ENCODE results near the gene RASGRF2.

Gene RASGRF2

GRCh38 chr5:81134566-81134965 is 174.4 kb downstream of the RASGRF2 start:
- no peak for DNase-seq (ENCODE audit: low read depth)

GRCh38 chr5:81136557-81136956 is 176.4 kb downstream of the RASGRF2 start:
- DNase-seq (ENCODE audit: low read depth), result no peak

GRCh38 chr5:81137833-81138232 is 177.7 kb downstream of the RASGRF2 start:
- no peak for DNase-seq (ENCODE audit: low read depth)

- no peak for DNase-seq (ENCODE audit: low read depth)
These were observed 180.3 kb downstream of the RASGRF2 start for GRCh38 chr5:81140441-81140840.

GRCh38 chr5:81140943-81141342 is 180.8 kb downstream of the RASGRF2 start:
- no peak for DNase-seq (ENCODE audit: low read depth)

- DNase-seq (ENCODE audit: low read depth), result no peak
These were observed 181.9 kb downstream of the RASGRF2 start for GRCh38 chr5:81142108-81142507.

- DNase-seq (ENCODE audit: low read depth), result no peak
These were observed 185.3 kb downstream of the RASGRF2 start for GRCh38 chr5:81145329-81145935.

GRCh38 chr5:81146031-81146430 is 185.9 kb downstream of the RASGRF2 start:
- no peak for DNase-seq (ENCODE audit: low read depth)

- no peak for DNase-seq (ENCODE audit: low read depth)
These were observed 187.1 kb downstream of the RASGRF2 start for GRCh38 chr5:81147011-81147885.

GRCh38 chr5:81147886-81148571 is 187.9 kb downstream of the RASGRF2 start:
- DNase-seq (ENCODE audit: low read depth), result no peak

- peak; percentile 78 for DNase-seq (ENCODE audit: low read depth)
These were observed 191.4 kb downstream of the RASGRF2 start for GRCh38 chr5:81151546-81151945.

GRCh38 chr5:81154725-81155124 is 194.6 kb downstream of the RASGRF2 start:
- DNase-seq (ENCODE audit: low read depth), result no peak

GRCh38 chr5:81156732-81157131 is 196.6 kb downstream of the RASGRF2 start:
- DNase-seq (ENCODE audit: low read depth), result no peak

GRCh38 chr5:81161012-81161601 is 200.9 kb downstream of the RASGRF2 start:
- no peak for DNase-seq (ENCODE audit: low read depth)

GRCh38 chr5:81162501-81162900 is 202.3 kb downstream of the RASGRF2 start:
- DNase-seq (ENCODE audit: low read depth), result no peak

- DNase-seq (ENCODE audit: low read depth), result no peak
These were observed 203.5 kb downstream of the RASGRF2 start for GRCh38 chr5:81163651-81164050.

- no peak for DNase-seq (ENCODE audit: low read depth)
These were observed 204.3 kb downstream of the RASGRF2 start for GRCh38 chr5:81164476-81164875.

- peak; percentile 74 for DNase-seq (ENCODE audit: low read depth)
These were observed 204.8 kb downstream of the RASGRF2 start for GRCh38 chr5:81164936-81165335.

- no peak for DNase-seq (ENCODE audit: low read depth)
These were observed 205.4 kb downstream of the RASGRF2 start for GRCh38 chr5:81165493-81166119.

- DNase-seq (ENCODE audit: low read depth), result no peak
These were observed 206.3 kb downstream of the RASGRF2 start for GRCh38 chr5:81166430-81166829.

- DNase-seq (ENCODE audit: low read depth), result no peak
These were observed 206.9 kb downstream of the RASGRF2 start for GRCh38 chr5:81167078-81167477.

- DNase-seq (ENCODE audit: low read depth), result no peak
These were observed 207.4 kb downstream of the RASGRF2 start for GRCh38 chr5:81167544-81167943.
